CD14-positive monocyte (primary cell): ENCODE data around the gene PPIF. TPM values are rescaled to one million over a fixed set of nuclear protein-coding genes. Genes with fewer than 3 reads are reported as not detected.

Experiments used
- DNase-seq, 3 donors: peaks; one replicate each; pipeline ENCODE4 v3.0.0-alpha.2; 2011 to 2022
- H2AFZ ChIP-seq: 2 replicates; pipeline ENCODE4 v1.6.0; 2012; ENCODE audit warnings: mild to moderate bottlenecking, low read depth, low read length, inconsistent platforms; ENCODE audit not compliant: insufficient read depth, poor library complexity, severe bottlenecking
- H3K27ac ChIP-seq, 2 donors: 1 replicate in 1 of 2; 2 replicates in 1 of 2; pipeline ENCODE4 v1.5.1; 2012 to 2013; ENCODE audit warnings: low read length in 2 of 2, control low read depth in 1 of 2, inconsistent platforms in 1 of 2, low read depth in 1 of 2, mild to moderate bottlenecking in 1 of 2
- H3K27me3 ChIP-seq, 2 donors: one replicate each; pipeline versions ENCODE4 v1.6.0 to v1.6.1; 2011 to 2013; ENCODE audit warnings: low read length in 2 of 2; ENCODE audit not compliant: control insufficient read depth in 2 of 2, insufficient read depth in 2 of 2
- H3K36me3 ChIP-seq, 2 donors: replicated peaks in 1 of 2; 1 replicate in 1 of 2; 2 replicates in 1 of 2; pipeline versions ENCODE4 v1.5.1 to v1.6.1; 2012 to 2013; ENCODE audit warnings: low read length in 2 of 2, control low read depth in 1 of 2, inconsistent platforms in 1 of 2, mild to moderate bottlenecking in 1 of 2; ENCODE audit not compliant: insufficient read depth in 2 of 2, control insufficient read depth in 1 of 2
- H3K4me1 ChIP-seq, 2 donors: 1 replicate in 1 of 2; 2 replicates in 1 of 2; pipeline versions ENCODE4 v1.5.1 to v1.6.1; 2012 to 2013; ENCODE audit warnings: low read length in 2 of 2, control low read depth in 1 of 2, inconsistent platforms in 1 of 2, mild to moderate bottlenecking in 1 of 2, moderate library complexity in 1 of 2; ENCODE audit not compliant: insufficient read depth in 2 of 2, control insufficient read depth in 1 of 2
- H3K4me2 ChIP-seq: replicated peaks from 2 replicates; pipeline ENCODE3; 2012; ENCODE audit warnings: low read length, moderate library complexity, mild to moderate bottlenecking; ENCODE audit not compliant: poor library complexity, severe bottlenecking; ENCODE audit errors: extremely low read depth
- H3K4me3 ChIP-seq, 3 experiments: fragments of 200-600 bp in 1 of 3; sonication (generic) in 1 of 3; replicated peaks in 1 of 3; 1 replicate in 2 of 3; 2 replicates in 1 of 3; pipeline ENCODE4 v1.5.1; 2011 to 2013; ENCODE audit warnings: low read length in 3 of 3, mild to moderate bottlenecking in 3 of 3, control low read depth in 2 of 3, low read depth in 2 of 3, inconsistent platforms in 1 of 3, moderate library complexity in 1 of 3
- H3K79me2 ChIP-seq: 2 replicates; pipeline ENCODE4 v1.6.0; 2012; ENCODE audit warnings: mild to moderate bottlenecking, control low read depth, inconsistent platforms, low read length, moderate library complexity; ENCODE audit not compliant: insufficient read depth
- H3K9ac ChIP-seq: 2 replicates; pipeline ENCODE4 v1.6.0; 2017; ENCODE audit warnings: low read length, mild to moderate bottlenecking; ENCODE audit not compliant: insufficient read depth, poor library complexity, severe bottlenecking
- H3K9me3 ChIP-seq, 2 donors: replicated peaks in 1 of 2; 1 replicate in 1 of 2; 2 replicates in 1 of 2; pipeline versions ENCODE4 v1.5.1 to v1.6.1; 2012 to 2013; ENCODE audit warnings: low read length in 2 of 2, control low read depth in 1 of 2; ENCODE audit not compliant: control insufficient read depth in 1 of 2, insufficient read depth in 1 of 2
- H4K20me1 ChIP-seq: 2 replicates; pipeline ENCODE4 v1.6.0; 2012; ENCODE audit warnings: mild to moderate bottlenecking, low read length, control low read depth, moderate library complexity; ENCODE audit not compliant: insufficient read depth
- H3K27ac Mint-ChIP-seq, 7 donors: one replicate each; pipeline ENCODE4 v1.8.0; 2020; ENCODE audit warnings: mild to moderate bottlenecking in 7 of 7, mixed read lengths in 7 of 7, moderate library complexity in 6 of 7, inconsistent platforms in 2 of 7
- H3K27me3 Mint-ChIP-seq, 3 donors: one replicate each; pipeline ENCODE4 v1.8.0; 2021 to 2022; ENCODE audit warnings: low read depth in 3 of 3, mild to moderate bottlenecking in 3 of 3, mixed read lengths in 3 of 3, moderate library complexity in 3 of 3, inconsistent platforms in 1 of 3
- H3K36me3 Mint-ChIP-seq, 2 donors: one replicate each; pipeline ENCODE4 v1.8.0; 2020; ENCODE audit warnings: mixed read lengths in 2 of 2, inconsistent platforms in 1 of 2, mild to moderate bottlenecking in 1 of 2
- H3K4me1 Mint-ChIP-seq: one replicate; pipeline ENCODE4 v1.8.0; 2020; ENCODE audit warnings: mild to moderate bottlenecking, mixed read lengths
- H3K4me3 Mint-ChIP-seq, 2 donors: one replicate each; pipeline ENCODE4 v1.8.0; 2020; ENCODE audit warnings: mild to moderate bottlenecking in 2 of 2, mixed read lengths in 2 of 2, moderate library complexity in 1 of 2
- H3K9me3 Mint-ChIP-seq, 7 donors: one replicate each; pipeline ENCODE4 v1.8.0; 2020 to 2022; ENCODE audit warnings: mixed read lengths in 7 of 7, mild to moderate bottlenecking in 6 of 7, moderate library complexity in 6 of 7, inconsistent platforms in 2 of 7
- CTCF ChIP-seq: fragments of 200-600 bp; IDR thresholded peaks from one replicate; pipeline ENCODE4 v1.8.0; 2022; ENCODE audit warnings: antibody characterized with exemption, mild to moderate bottlenecking
- WGBS: methylation state at CpG from one replicate; pipeline ENCODE4 v1.1.5; 2013; ENCODE audit warnings: missing lambda C conversion rate; ENCODE audit not compliant: insufficient coverage; 5-methylcytosine and 5-hydroxymethylcytosine counted together
- intact Hi-C, 2 donors: fragments of 100-400 bp; cut with micrococcal nuclease; formaldehyde crosslinking; loops; one replicate each; pipeline versions ENCODE4 v1.15.0 to v1.15.1; 2023
- polyA plus RNA-seq, 3 donors: library from polyadenylated mRNA; depleted of rRNA in 1 of 3; unstranded in 2 of 3; stranded (reverse) in 1 of 3; fragments of 300-500 nt in 2 of 3; fragments of >200 nt in 1 of 3; fragmentation: Illumina TruSeq in 2 of 3; gene quantifications; 1 replicate in 2 of 3; 2 replicates in 1 of 3; pipeline ENCODE4 v1.2.3, GENCODE V29; 2012 to 2021

PPIF gene
- polyA plus RNA-seq, 3 donors: 36.6 to 1,064 (median 52.3) TPM

GRCh38 chr10:79374312-79375191 is 27.3 kb downstream of the PPIF start:
- Histone ChIP-seq H3K36me3 (no peaks in the 10 kb centered on the region), H3K4me3 (no peak overlapping the region), H4K20me1 (no peaks in the 10 kb centered on the region), H3K27me3 (no peaks in the 10 kb centered on the region), H2AFZ (no peak overlapping the region), H3K4me1 (no peaks in the 10 kb centered on the region), H3K27ac (no peak overlapping the region), H3K9ac (no peak overlapping the region), H3K9me3 (no peaks in the 10 kb centered on the region), H3K4me2 (no peak overlapping the region), H3K79me2 (no peaks in the 10 kb centered on the region)
- peaks cover 5% of the 10 kb centered on the region for H3K4me1 Mint-ChIP-seq
- no peak overlapping the region for H3K4me3 Mint-ChIP-seq
- no peaks in the 10 kb centered on the region for H3K36me3 Mint-ChIP-seq
- 3% methylated on average over 4 of the region's 7 CpGs for WGBS
- TF ChIP-seq CTCF: peak; percentile 99
- H3K27ac Mint-ChIP-seq: peak overlapping the region in 1 of 7 donors; percentile 8
- intact Hi-C loops: loop anchor here (5.0 kb wide), 2 partner anchors 93 to 113 kb away; no protein-coding TSS in a partner anchor
- H3K9me3 Mint-ChIP-seq: peaks cover 0 to 17% (median 6%) of the 10 kb centered on the region in 7 donors
- peaks cover 0 to 1% (median 1%) of the 10 kb centered on the region in 3 donors for H3K27me3 Mint-ChIP-seq
- DNase-seq: peak; percentile 60 to 75 (median 71)

GRCh38 chr10:79375321-79376077 is 28.2 kb downstream of the PPIF start:
- Mint-ChIP-seq H3K4me3 (no peak overlapping the region), H3K4me1 (peaks cover 5% of the 10 kb centered on the region), H3K9me3 (peaks cover 0 to 12% (median 4%) of the 10 kb centered on the region in 7 donors), H3K27me3 (peaks cover 0 to 3% (median 1%) of the 10 kb centered on the region in 3 donors), H3K27ac (peak overlapping the region in 1 of 7 donors; percentile 22), H3K36me3 (no peaks in the 10 kb centered on the region)
- H3K4me1 ChIP-seq: no peaks in the 10 kb centered on the region
- H2AFZ ChIP-seq: no peak overlapping the region
- H3K27ac ChIP-seq: no peak overlapping the region
- WGBS: 75% methylated on average over 3 of the region's 6 CpGs
- intact Hi-C loops: loop anchor here in 1 of 2 donors (5.0 kb wide), 1 partner anchor 112 kb away; no protein-coding TSS in a partner anchor
- DNase-seq: peak in 1 of 3 donors; percentile 8
- H3K4me2 ChIP-seq: no peak overlapping the region
- H3K27me3 ChIP-seq: no peaks in the 10 kb centered on the region
- H3K9me3 ChIP-seq: no peaks in the 10 kb centered on the region
- no peak overlapping the region for H3K9ac ChIP-seq
- H3K4me3 ChIP-seq: no peak overlapping the region
- TF ChIP-seq CTCF: no peak
- H3K79me2 ChIP-seq: no peaks in the 10 kb centered on the region
- no peaks in the 10 kb centered on the region for H3K36me3 ChIP-seq
- H4K20me1 ChIP-seq: no peaks in the 10 kb centered on the region
